A549 (cell line): Measurements from ENCODE around the gene POR. TPM values are rescaled to one million over a fixed set of nuclear protein-coding genes. Genes with fewer than 3 reads are reported as not detected.
A peak's percentile ranks its signal among the peaks of the same experiment; 100 is the strongest.

ENCODE experiments used
- ATAC-seq, 2 experiments: fragments of 200-7000 bp in 1 of 2; fragments of >200 bp in 1 of 2; cut with Nextera tagmentation in 1 of 2; cut with Tn5 transposase in 1 of 2; 3 replicates each; pipeline versions ENCODE4 v1.8.0 to v1.9.1; 2018 to 2020; ENCODE audit warnings: mild to moderate bottlenecking in 1 of 2, moderate library complexity in 1 of 2
- CTCF ChIA-PET: fragments of 300-600 bp; sonication (Branson Sonifier 250); formaldehyde crosslinking; extraction: SDS; loops from one replicate; lab custom pipeline; 2021; ENCODE audit warnings: antibody characterized with exemption, inconsistent platforms; lab: Yijun Ruan, JAX
- POLR2A ChIA-PET: fragments of 350-600 bp; formaldehyde crosslinking; extraction: SDS; loops from one replicate; lab custom pipeline; 2021; ENCODE audit warnings: antibody characterized with exemption, inconsistent platforms; lab: Yijun Ruan, JAX
- DNase-seq, 2 experiments: peaks; one replicate each; pipeline versions ENCODE4 v3.0.0 to v3.0.0-alpha.2; 2011 to 2016; ENCODE audit warnings: low read depth in 1 of 2, low spot score in 1 of 2
- FAIRE-seq: peaks from 2 replicates; lab custom pipeline; 2011; peaks lifted over from hg19 to GRCh38; lab: Jason Lieb, UNC
- H3K27ac ChIP-seq, 2 experiments: fragments of >200 bp; sonication (Bioruptor Twin); formaldehyde crosslinking; 3 replicates each; pipeline ENCODE4 v1.5.1; 2016 to 2017
- H3K4me1 ChIP-seq: fragments of >200 bp; sonication (Bioruptor Twin); formaldehyde crosslinking; 3 replicates; pipeline ENCODE4 v1.6.1; 2016
- H3K4me2 ChIP-seq: fragments of >200 bp; sonication (Bioruptor Twin); formaldehyde crosslinking; 3 replicates; pipeline ENCODE4 v1.6.1; 2016
- H3K4me3 ChIP-seq: fragments of >200 bp; sonication (Bioruptor Twin); formaldehyde crosslinking; 3 replicates; pipeline ENCODE4 v1.5.1; 2016
- H3K9me3 ChIP-seq: fragments of >200 bp; sonication (Bioruptor Twin); formaldehyde crosslinking; 3 replicates; pipeline ENCODE4 v1.6.1; 2016
- ATOH8 ChIP-seq: fragments of 250-450 bp; sonication (Bioruptor Pico); IDR thresholded peaks from 2 replicates; pipeline ENCODE4 v1.5.0; 2020; ENCODE audit warnings: low read depth, mild to moderate bottlenecking, moderate library complexity
- CBX8 ChIP-seq: fragments of 200-600 bp; sonication (generic); IDR thresholded peaks from 2 replicates; pipeline ENCODE4 v1.6.1; 2016
- CTCF ChIP-seq: fragments of >200 bp; sonication (Bioruptor Twin); formaldehyde crosslinking; IDR thresholded peaks from 3 replicates; pipeline ENCODE4 v1.5.1; 2016
- ELK1 ChIP-seq: fragments of 150-350 bp; IDR thresholded peaks from 2 replicates; pipeline ENCODE4 v1.6.1; 2014; ENCODE audit warnings: low read depth, mild to moderate bottlenecking, low read length
- EP300 ChIP-seq, 2 experiments: fragments of >200 bp; sonication (Bioruptor Twin); formaldehyde crosslinking; IDR thresholded peaks; 2 replicates in 1 of 2; 3 replicates in 1 of 2; pipeline ENCODE4 v1.6.1; 2016 to 2017
- FOSB ChIP-seq: fragments of 250-450 bp; sonication (Bioruptor Pico); IDR thresholded peaks from 2 replicates; pipeline ENCODE4 v1.5.0; 2020; ENCODE audit warnings: mild to moderate bottlenecking, moderate library complexity
- FOSL2 ChIP-seq, 2 experiments: fragments of 450-650 bp in 1 of 2; fragments of >200 bp in 1 of 2; sonication (Bioruptor Twin) in 1 of 2; formaldehyde crosslinking; IDR thresholded peaks; 2 replicates each; pipeline versions ENCODE4 v1.5.0 to v1.6.1; 2016 to 2020; ENCODE audit warnings: mild to moderate bottlenecking in 1 of 2, moderate library complexity in 1 of 2
- GATA3 ChIP-seq: IDR thresholded peaks from 2 replicates; pipeline ENCODE4 v1.6.1; 2012; ENCODE audit warnings: borderline replicate concordance
- HOXA7 ChIP-seq: fragments of 250-450 bp; sonication (Bioruptor Pico); IDR thresholded peaks from 2 replicates; pipeline ENCODE4 v1.5.0; 2020; ENCODE audit warnings: mild to moderate bottlenecking, moderate library complexity
- HOXB5 ChIP-seq: fragments of 250-450 bp; sonication (Bioruptor Pico); IDR thresholded peaks from 2 replicates; pipeline ENCODE4 v1.5.0; 2020; ENCODE audit warnings: mild to moderate bottlenecking, moderate library complexity
- JUN ChIP-seq, 2 experiments: fragments of >200 bp; sonication (Bioruptor Twin); formaldehyde crosslinking; IDR thresholded peaks; 2 replicates in 1 of 2; 3 replicates in 1 of 2; pipeline ENCODE4 v1.6.1; 2016 to 2017
- KDM5A ChIP-seq: fragments of 200-600 bp; sonication (generic); IDR thresholded peaks from 2 replicates; pipeline ENCODE4 v1.6.1; 2016; ENCODE audit warnings: antibody characterized with exemption, mild to moderate bottlenecking
- MYC ChIP-seq: IDR thresholded peaks from 2 replicates; pipeline ENCODE4 v1.6.1; 2012; ENCODE audit warnings: mild to moderate bottlenecking, inconsistent platforms, low read length, improper control_type of control experiment, borderline replicate concordance
- NPAS2 ChIP-seq: fragments of 250-450 bp; sonication (Bioruptor Pico); IDR thresholded peaks from 2 replicates; pipeline ENCODE4 v1.8.0; 2022; ENCODE audit warnings: mild to moderate bottlenecking, moderate library complexity, borderline replicate concordance
- PHF8 ChIP-seq: fragments of 200-600 bp; sonication (generic); IDR thresholded peaks from 2 replicates; pipeline ENCODE4 v1.6.1; 2016; ENCODE audit warnings: low read depth, mild to moderate bottlenecking, antibody characterized with exemption, moderate library complexity, borderline replicate concordance
- REST ChIP-seq: fragments of 200-600 bp; sonication (generic); IDR thresholded peaks from 2 replicates; pipeline ENCODE4 v1.6.1; 2016; ENCODE audit warnings: antibody characterized with exemption, mild to moderate bottlenecking, moderate library complexity
- RNF2 ChIP-seq: fragments of 200-600 bp; sonication (generic); IDR thresholded peaks from 2 replicates; pipeline ENCODE4 v1.6.1; 2016; ENCODE audit warnings: low read depth, mild to moderate bottlenecking, antibody characterized with exemption, moderate library complexity, borderline replicate concordance
- SMC3 ChIP-seq: fragments of >200 bp; sonication (Bioruptor Twin); formaldehyde crosslinking; IDR thresholded peaks from 3 replicates; pipeline ENCODE4 v1.6.1; 2018; ENCODE audit warnings: inconsistent platforms
- SREBF2 ChIP-seq: fragments of 450-650 bp; IDR thresholded peaks from 2 replicates; pipeline ENCODE4 v1.6.1; 2014; ENCODE audit warnings: mild to moderate bottlenecking, moderate library complexity
- TP53 ChIP-seq: fragments of 250-450 bp; sonication (Bioruptor Pico); IDR thresholded peaks from 2 replicates; pipeline ENCODE4 v1.5.0; 2021; ENCODE audit warnings: mild to moderate bottlenecking, moderate library complexity
- ZFP36 ChIP-seq: fragments of 450-650 bp; IDR thresholded peaks from 2 replicates; pipeline ENCODE4 v1.6.1; 2014; ENCODE audit warnings: borderline replicate concordance; ENCODE audit not compliant: partially characterized antibody
- ZNF302 ChIP-seq: fragments of 250-450 bp; sonication (Bioruptor Pico); IDR thresholded peaks from 2 replicates; pipeline ENCODE4 v1.9.0; 2021; ENCODE audit warnings: inconsistent platforms, mild to moderate bottlenecking, moderate library complexity
- WGBS: methylation state at CpG from one replicate; pipeline ENCODE4 v1.1.6; 2017; ENCODE audit errors: missing lambda C conversion rate; 5-methylcytosine and 5-hydroxymethylcytosine counted together
- polyA plus RNA-seq, 4 experiments: library from polyadenylated mRNA; depleted of rRNA in 3 of 4; stranded (reverse); fragments of >200 nt; fragmentation: RNase III in 1 of 4; extraction: RNeasy Plus Mini Kit Qiagen cat#74134 plus additional on column Dnase treatment in 1 of 4; gene quantifications; 2 replicates in 3 of 4; 3 replicates in 1 of 4; pipeline ENCODE4 v1.2.3, GENCODE V29; 2011 to 2017
- TF ChIP-seq, protein P1 (sequence below): fragments of >200 bp; sonication (Bioruptor Twin); formaldehyde crosslinking; IDR thresholded peaks from 2 replicates; pipeline ENCODE4 v1.6.1; 2016

POR gene
- polyA plus RNA-seq, 2 of the 4 experiments (the other 2 are of a cell fraction) = 71.1 to 109 TPM

GRCh38 chr7:75869776-75870379 is 45.1 kb upstream of the POR start (continued):
- TF ChIP-seq, protein P1, sequence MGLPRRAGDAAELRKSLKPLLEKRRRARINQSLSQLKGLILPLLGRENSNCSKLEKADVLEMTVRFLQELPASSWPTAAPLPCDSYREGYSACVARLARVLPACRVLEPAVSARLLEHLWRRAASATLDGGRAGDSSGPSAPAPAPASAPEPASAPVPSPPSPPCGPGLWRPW = no peak
- no peak for TF ChIP-seq GATA3
- TF ChIP-seq JUN (IDR thresholded peaks at IDR 0.05) = no peak
- TF ChIP-seq HOXA7 = no peak

DNA sequence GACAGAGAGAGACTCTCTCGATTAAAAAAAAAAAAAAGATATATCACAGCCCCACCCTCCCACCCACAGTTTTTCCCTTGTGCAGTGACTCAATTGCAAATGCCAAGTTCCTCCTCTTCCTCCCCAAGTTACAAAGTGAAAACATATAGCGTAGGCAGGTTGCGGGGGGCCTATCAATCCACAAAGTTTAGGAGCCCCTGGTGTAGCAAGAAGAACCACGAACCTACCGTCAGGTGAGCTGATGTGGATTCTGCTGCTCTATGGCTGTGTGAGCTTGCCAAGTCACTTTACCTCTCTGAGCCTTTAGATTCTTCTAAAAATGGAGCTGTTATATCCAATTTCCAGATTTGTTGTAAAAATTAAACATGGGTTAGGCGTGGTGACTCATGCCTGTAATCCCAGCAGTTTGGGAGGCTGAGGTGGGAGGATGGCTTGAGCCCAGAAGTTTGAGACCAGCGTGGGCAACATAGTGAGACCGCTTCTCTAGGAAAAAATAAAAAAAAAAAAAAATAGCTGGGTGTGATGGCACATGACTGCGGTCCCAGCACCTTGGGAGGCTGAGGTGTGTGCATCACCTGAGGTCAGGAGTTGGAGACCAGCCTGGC is 44.3 kb upstream of the POR start:
- 83% methylated on average over 9 of the region's 9 CpGs for WGBS
- FAIRE-seq = no peak
- Histone ChIP-seq H3K4me1 (peaks cover 14% of the 10 kb centered on the region), H3K27ac (no peak overlapping the region), H3K4me2 (no peak overlapping the region)
- DNase-seq = no peak
- TF ChIP-seq ATOH8 (no peak), ZNF302 (CRISPR knock-in tag) (no peak), HOXA7 (no peak), EP300 (IDR thresholded peaks at IDR 0.05) (no peak), TP53 (CRISPR knock-in tag) (no peak), NPAS2 (CRISPR knock-in tag) (no peak), FOSL2 (IDR thresholded peaks at IDR 0.05) (no peak), FOSL2 (CRISPR knock-in tag; IDR thresholded peaks at IDR 0.05) (no peak), ZFP36 (no peak), REST (no peak), CTCF (no peak)
- TF ChIP-seq, all 56 proteins: peak for 0
- no peak for ATAC-seq
- ChIA-PET CTCF (interaction anchor here (0.7 to 2.8 kb wide), 6 partner anchors 11 to 150 kb away, joined by 3 to 20 read pairs (median 4); no protein-coding TSS in a partner anchor), POLR2A (interaction anchor here (0.6 kb wide), 1 partner anchor 72 kb away, joined by 4 read pairs; no protein-coding TSS in a partner anchor)
- no peaks in the 10 kb centered on the region for H3K9me3 ChIP-seq
- no peak overlapping the region for H3K4me3 ChIP-seq

GRCh38 chr7:75872073-75872782 is 42.7 kb upstream of the POR start:
- peaks cover 2% of the 10 kb centered on the region; the same call in 2 of the 3 replicates for H3K4me1 ChIP-seq
- TF ChIP-seq FOSB (no peak), TP53 (CRISPR knock-in tag) (no peak), NPAS2 (CRISPR knock-in tag) (no peak), PHF8 (no peak), SMC3 (no peak), ZNF302 (CRISPR knock-in tag) (no peak), MYC (no peak), KDM5A (no peak), SREBF2 (no peak), ELK1 (no peak), HOXB5 (no peak), RNF2 (no peak), EP300 (IDR thresholded peaks at IDR 0.05) (no peak), CBX8 (no peak)
- TF ChIP-seq, protein P1 = no peak
- WGBS = 83% methylated on average over 13 of the region's 13 CpGs
- FAIRE-seq (no peak), DNase-seq (no peak), ATAC-seq (peak in 1 of 2 experiments; percentile 58; a peak in 3 of 6 replicates)
- ChIA-PET POLR2A (no interaction called here), CTCF (interaction anchor here (0.7 to 2.4 kb wide), 3 partner anchors 89 to 204 kb away, joined by 3 to 11 read pairs (median 4); no protein-coding TSS in a partner anchor)
- no peaks in the 10 kb centered on the region for H3K9me3 ChIP-seq
- H3K4me3 ChIP-seq = no peak overlapping the region
- H3K27ac ChIP-seq = no peak overlapping the region
- H3K4me2 ChIP-seq = no peak overlapping the region
